ENCODE measurements around the gene KPNA1. TPM values are rescaled to one million over a fixed set of nuclear protein-coding genes. Genes with fewer than 3 reads are reported as not detected.
"Not testable (repeated sequence)": the region's sequence is repeated elsewhere in the genome, so short reads cannot be mapped to it uniquely, and the experiment has no call there.

Gene KPNA1
- total RNA-seq, 3 donors from 2014 or later (not counting 1 experiment from before 2014, with no cell fraction given): 62.3 to 67.1 (median 63.1) TPM

DNA sequence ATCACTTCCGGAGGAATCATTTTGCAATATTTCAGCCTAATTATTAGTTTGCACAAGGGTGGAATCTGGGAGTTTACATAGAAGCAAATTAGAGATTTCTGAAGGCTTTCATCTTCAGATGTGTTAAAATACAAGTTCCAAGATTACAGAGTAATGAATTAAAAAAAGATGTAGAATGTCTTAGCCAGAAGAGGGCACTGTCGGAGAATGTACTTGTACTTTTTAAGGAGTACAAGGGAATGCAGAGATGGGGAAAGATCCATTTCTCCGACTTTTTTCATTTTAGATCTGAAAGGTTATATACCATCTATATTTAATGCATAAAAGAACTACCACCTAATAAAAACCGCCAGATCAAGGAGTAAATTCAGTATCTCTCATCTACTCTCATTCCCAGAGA is 55.7 kb downstream of the KPNA1 start:
- Histone ChIP-seq H3K9me3 (ENCODE audit: control insufficient read depth, insufficient read depth, low read length) (no peaks in the 10 kb centered on the region), H3K36me3 (ENCODE audit: control insufficient read depth, insufficient read depth, low read length) (peaks cover 70% of the 10 kb centered on the region), H3K27me3 (ENCODE audit: control insufficient read depth, insufficient read depth, low read length) (no peaks in the 10 kb centered on the region), H3K4me3 (ENCODE audit: low read length) (no peak overlapping the region), H3K4me1 (ENCODE audit: control insufficient read depth, insufficient read depth, low read length) (no peaks in the 10 kb centered on the region), H3K27ac (ENCODE audit: low read length) (no peak overlapping the region)
- Mint-ChIP-seq H3K4me1 (peaks cover 0 to 13% of the 10 kb centered on the region in 2 donors), H3K27ac (peak overlapping the region; percentile 8 to 39), H3K36me3 (peaks cover 17% of the 10 kb centered on the region), H3K9me3 (no peaks in the 10 kb centered on the region), H3K27me3 (ENCODE audit: low read depth in 2 of 2) (no peaks in the 10 kb centered on the region), H3K4me3 (no peak overlapping the region)
- ATAC-seq (peak in 1 of 3 donors; percentile 34), DNase-seq (peak in 1 of 2 donors; percentile 28)
- TF ChIP-seq, protein P1, sequence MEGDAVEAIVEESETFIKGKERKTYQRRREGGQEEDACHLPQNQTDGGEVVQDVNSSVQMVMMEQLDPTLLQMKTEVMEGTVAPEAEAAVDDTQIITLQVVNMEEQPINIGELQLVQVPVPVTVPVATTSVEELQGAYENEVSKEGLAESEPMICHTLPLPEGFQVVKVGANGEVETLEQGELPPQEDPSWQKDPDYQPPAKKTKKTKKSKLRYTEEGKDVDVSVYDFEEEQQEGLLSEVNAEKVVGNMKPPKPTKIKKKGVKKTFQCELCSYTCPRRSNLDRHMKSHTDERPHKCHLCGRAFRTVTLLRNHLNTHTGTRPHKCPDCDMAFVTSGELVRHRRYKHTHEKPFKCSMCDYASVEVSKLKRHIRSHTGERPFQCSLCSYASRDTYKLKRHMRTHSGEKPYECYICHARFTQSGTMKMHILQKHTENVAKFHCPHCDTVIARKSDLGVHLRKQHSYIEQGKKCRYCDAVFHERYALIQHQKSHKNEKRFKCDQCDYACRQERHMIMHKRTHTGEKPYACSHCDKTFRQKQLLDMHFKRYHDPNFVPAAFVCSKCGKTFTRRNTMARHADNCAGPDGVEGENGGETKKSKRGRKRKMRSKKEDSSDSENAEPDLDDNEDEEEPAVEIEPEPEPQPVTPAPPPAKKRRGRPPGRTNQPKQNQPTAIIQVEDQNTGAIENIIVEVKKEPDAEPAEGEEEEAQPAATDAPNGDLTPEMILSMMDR (IDR thresholded peaks at IDR 0.05): peak; percentile 44
- intact Hi-C loops (cut with micrococcal nuclease): loop anchor here (2.0 kb wide), 1 partner anchor 220 kb away; no protein-coding TSS in a partner anchor
- WGBS (ENCODE audit: insufficient coverage): 75% methylated on average over 3 of the region's 4 CpGs

DNA sequence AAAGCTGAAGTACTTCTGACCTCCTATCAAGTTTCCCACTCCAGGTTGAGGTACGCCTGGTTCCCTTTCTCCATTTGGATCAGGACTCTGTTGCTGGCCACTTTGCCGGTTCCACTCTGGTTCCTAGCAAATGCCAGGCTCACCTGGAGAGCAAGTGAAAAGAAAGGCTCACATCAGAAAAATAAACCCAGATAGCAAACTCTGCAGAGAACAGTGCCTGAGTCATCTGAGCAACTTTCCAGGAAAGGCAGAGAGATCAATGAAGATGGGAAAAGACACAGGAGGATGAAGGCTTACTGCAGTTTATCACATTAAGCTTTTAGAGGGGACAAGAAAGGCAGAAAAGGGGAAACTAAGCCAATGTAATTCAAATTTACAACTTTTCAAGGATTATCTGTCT is 57.0 kb downstream of the KPNA1 start:
- WGBS (ENCODE audit: insufficient coverage): 96% methylated on average over 2 of the region's 2 CpGs
- ATAC-seq (no peak), DNase-seq (no peak)
- H3K27ac ChIP-seq (ENCODE audit: low read length): no peak overlapping the region
- no peak overlapping the region for H3K27ac Mint-ChIP-seq
- TF ChIP-seq, protein P1 (IDR thresholded peaks at IDR 0.05): no peak
- no peaks in the 10 kb centered on the region for H3K27me3 ChIP-seq (ENCODE audit: control insufficient read depth, insufficient read depth, low read length)
- H3K4me1 Mint-ChIP-seq: peaks cover 0 to 13% of the 10 kb centered on the region in 2 donors
- H3K9me3 ChIP-seq (ENCODE audit: control insufficient read depth, insufficient read depth, low read length): no peaks in the 10 kb centered on the region
- H3K4me1 ChIP-seq (ENCODE audit: control insufficient read depth, insufficient read depth, low read length): no peaks in the 10 kb centered on the region
- intact Hi-C loops (cut with micrococcal nuclease): loop anchor here (2.0 kb wide), 1 partner anchor 221 kb away; no protein-coding TSS in a partner anchor
- H3K4me3 ChIP-seq (ENCODE audit: low read length): no peak overlapping the region
- H3K9me3 Mint-ChIP-seq: no peaks in the 10 kb centered on the region
- H3K27me3 Mint-ChIP-seq (ENCODE audit: low read depth in 2 of 2): no peaks in the 10 kb centered on the region
- H3K36me3 Mint-ChIP-seq: peaks cover 17% of the 10 kb centered on the region
- H3K36me3 ChIP-seq (ENCODE audit: control insufficient read depth, insufficient read depth, low read length): peaks cover 64% of the 10 kb centered on the region
- no peak overlapping the region for H3K4me3 Mint-ChIP-seq

DNA sequence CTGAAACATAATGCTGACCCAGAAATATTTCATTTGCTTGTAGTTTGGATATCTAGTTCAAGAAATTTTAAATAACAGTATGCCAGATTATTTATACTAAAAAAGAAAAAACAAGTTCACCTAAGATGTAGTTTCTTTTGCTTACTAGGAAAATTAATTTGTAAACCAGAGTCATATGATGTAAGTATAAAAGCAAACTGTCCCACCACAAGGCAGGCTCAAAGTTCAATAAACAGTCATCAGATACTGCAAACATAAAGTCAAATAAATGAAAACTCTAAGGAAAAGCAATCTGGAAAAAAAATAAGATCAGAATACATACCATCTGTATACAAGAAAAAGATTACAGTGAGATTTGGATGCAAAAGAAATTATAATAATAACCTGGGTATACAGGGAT is 58.7 kb downstream of the KPNA1 start:
- H3K27me3 Mint-ChIP-seq (ENCODE audit: low read depth in 2 of 2): no peaks in the 10 kb centered on the region
- H3K27ac Mint-ChIP-seq: peak overlapping the region in 1 of 2 donors; percentile 13
- H3K4me1 Mint-ChIP-seq: peaks cover 0 to 13% of the 10 kb centered on the region in 2 donors
- peaks cover 60% of the 10 kb centered on the region for H3K36me3 ChIP-seq (ENCODE audit: control insufficient read depth, insufficient read depth, low read length)
- no peak for DNase-seq
- no peaks in the 10 kb centered on the region for H3K9me3 ChIP-seq (ENCODE audit: control insufficient read depth, insufficient read depth, low read length)
- H3K27ac ChIP-seq (ENCODE audit: low read length): no peak overlapping the region
- H3K4me3 Mint-ChIP-seq: no peak overlapping the region
- H3K4me1 ChIP-seq (ENCODE audit: control insufficient read depth, insufficient read depth, low read length): no peaks in the 10 kb centered on the region
- no peak overlapping the region for H3K4me3 ChIP-seq (ENCODE audit: low read length)
- peaks cover 5% of the 10 kb centered on the region for H3K36me3 Mint-ChIP-seq
- H3K9me3 Mint-ChIP-seq: no peaks in the 10 kb centered on the region
- TF ChIP-seq, protein P1 (IDR thresholded peaks at IDR 0.05): no peak
- intact Hi-C loops (cut with micrococcal nuclease): no loop called here
- no peaks in the 10 kb centered on the region for H3K27me3 ChIP-seq (ENCODE audit: control insufficient read depth, insufficient read depth, low read length)
- ATAC-seq: no peak

DNA sequence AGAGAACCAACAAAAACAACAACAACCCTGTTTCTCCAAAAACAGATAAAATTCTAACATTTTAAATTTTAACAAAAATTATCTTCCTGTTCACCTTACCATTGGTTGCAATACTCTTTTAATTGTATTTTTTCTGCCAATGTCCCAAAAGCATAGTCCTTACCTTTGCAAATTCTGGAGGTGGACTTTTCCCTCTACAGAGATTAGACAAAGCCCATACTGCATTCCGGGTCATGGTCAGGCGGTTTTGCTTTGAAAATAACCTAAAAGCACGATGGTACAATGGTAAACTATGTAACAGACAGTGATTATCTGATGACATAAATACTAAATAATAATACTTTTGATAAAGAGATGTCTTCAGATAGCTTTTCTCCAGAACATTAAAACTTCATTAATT is 63.4 kb downstream of the KPNA1 start:
- peaks cover 24% of the 10 kb centered on the region for H3K36me3 Mint-ChIP-seq

DNA sequence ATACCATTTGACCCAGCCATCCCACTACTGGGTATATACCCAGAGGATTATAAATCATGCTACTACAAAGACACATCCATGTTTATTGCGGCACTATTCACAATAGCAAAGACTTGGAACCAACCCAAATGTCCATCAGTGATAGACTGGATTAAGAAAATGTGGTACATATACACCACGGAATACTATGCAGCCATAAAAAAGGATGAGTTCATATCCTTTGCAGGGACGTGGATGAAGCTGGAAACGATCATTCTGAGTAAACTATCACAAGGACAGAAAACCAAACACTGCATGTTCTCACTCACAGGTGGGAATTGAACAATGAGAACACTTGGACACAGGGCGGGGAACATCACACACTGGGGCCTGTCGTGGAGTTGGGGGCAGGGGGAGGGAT is 66.5 kb downstream of the KPNA1 start:
- H3K27me3 ChIP-seq (ENCODE audit: control insufficient read depth, insufficient read depth, low read length); H3K4me3 Mint-ChIP-seq; intact Hi-C loops (cut with micrococcal nuclease); H3K9me3 Mint-ChIP-seq; H3K27me3 Mint-ChIP-seq (ENCODE audit: low read depth in 2 of 2); H3K9me3 ChIP-seq (ENCODE audit: control insufficient read depth, insufficient read depth, low read length); H3K4me1 ChIP-seq (ENCODE audit: control insufficient read depth, insufficient read depth, low read length); DNase-seq; ATAC-seq; H3K4me3 ChIP-seq (ENCODE audit: low read length); H3K27ac ChIP-seq (ENCODE audit: low read length): not testable (repeated sequence)
- peaks cover 50% of the 10 kb centered on the region for H3K36me3 ChIP-seq (ENCODE audit: control insufficient read depth, insufficient read depth, low read length)
- Mint-ChIP-seq H3K36me3 (peaks cover 31% of the 10 kb centered on the region), H3K27ac (peak overlapping the region in 1 of 2 donors; percentile 37), H3K4me1 (peaks cover 18 to 29% of the 10 kb centered on the region in 2 donors)
- 100% methylated on average over 6 of the region's 6 CpGs for WGBS (ENCODE audit: insufficient coverage)

More for the DNA sequence above, 63.4 kb downstream of the KPNA1 start:
- Histone ChIP-seq H3K36me3 (ENCODE audit: control insufficient read depth, insufficient read depth, low read length) (peaks cover 44% of the 10 kb centered on the region), H3K9me3 (ENCODE audit: control insufficient read depth, insufficient read depth, low read length) (no peaks in the 10 kb centered on the region), H3K4me1 (ENCODE audit: control insufficient read depth, insufficient read depth, low read length) (no peaks in the 10 kb centered on the region), H3K27me3 (ENCODE audit: control insufficient read depth, insufficient read depth, low read length) (no peaks in the 10 kb centered on the region), H3K27ac (ENCODE audit: low read length) (no peak overlapping the region), H3K4me3 (ENCODE audit: low read length) (no peak overlapping the region)
- Mint-ChIP-seq H3K4me3 (no peak overlapping the region), H3K9me3 (peaks cover 0 to 2% of the 10 kb centered on the region in 2 donors), H3K27ac (peak overlapping the region in 1 of 2 donors; percentile 46), H3K27me3 (ENCODE audit: low read depth in 2 of 2) (no peaks in the 10 kb centered on the region), H3K4me1 (peaks cover 11 to 13% of the 10 kb centered on the region in 2 donors)
- DNase-seq (no peak), ATAC-seq (no peak)
- TF ChIP-seq, protein P1 (IDR thresholded peaks at IDR 0.05): no peak
- intact Hi-C loops (cut with micrococcal nuclease): no loop called here
- 100% methylated on average over 1 of the region's 3 CpGs for WGBS (ENCODE audit: insufficient coverage)

Measured in natural killer cell (primary cell).